ENCODE measurements around the gene CLCA4. TPM values are rescaled to one million over a fixed set of nuclear protein-coding genes. Genes with fewer than 3 reads are reported as not detected.

Gene CLCA4
- total RNA-seq (2021; ENCODE audit: unreplicated experiment) (0.08 TPM), Bru-seq, nascent RNA (not detected), BruChase-seq, experiment 1, labeled RNA remaining after a 2-hour chase (not detected), BruChase-seq, experiment 2, labeled RNA remaining after a 6-hour chase (not detected)
- not detected for polyA plus RNA-seq (2012; ENCODE audit: insufficient read length)
- long read RNA-seq, result 0 reads

GRCh38 chr1:86546787-86547221 lies at the start of gene CLCA4:
TSS of gene CLCA4 (plus strand) at chr1:86547078. CDS start at chr1:86547120, 42 bp downstream.
- ChIA-PET POLR2A (no interaction called here), CTCF (no interaction called here)
- Histone ChIP-seq H3K27me3 (ENCODE audit: control insufficient read depth, insufficient read depth, low read length) (no peaks in the 10 kb centered on the region), H3K4me1 (ENCODE audit: control insufficient read depth, insufficient read depth, low read length) (no peaks in the 10 kb centered on the region), H3K36me3 (ENCODE audit: control insufficient read depth, insufficient read depth, low read length) (no peaks in the 10 kb centered on the region), H3K9me3 (ENCODE audit: control insufficient read depth, insufficient read depth, low read depth, low read length) (no peaks in the 10 kb centered on the region), H3K27ac (ENCODE audit: low read length) (no peak within 1 kb of the TSS), H3K4me3 (ENCODE audit: low read depth in 2 of 2, low read length in 2 of 2) (no peak within 1 kb of the TSS)
- ATAC-seq, result no peak
- intact Hi-C loops (cut with micrococcal nuclease; ENCODE audit: unreplicated experiment) (no loop called here), in situ Hi-C loops (cut with HindIII; ENCODE audit: low pct_unique_long_range_greater_than_20kb, low sequenced_read_pairs) (no loop called here)
- no peak for TF ChIP-seq POLR2AphosphoS5 (IDR thresholded peaks at IDR 0.05; ENCODE audit: low read depth, low read length)
- TF ChIP-seq CTCF (IDR thresholded peaks at IDR 0.05), result no peak
- TF ChIP-seq SIN3A (IDR thresholded peaks at IDR 0.05; ENCODE audit: borderline replicate concordance, insufficient read depth, low read depth, low read length), result no peak
- no peak for TF ChIP-seq TCF7L2 (IDR thresholded peaks at IDR 0.05; ENCODE audit: low read depth, low read length)
- no peak for TF ChIP-seq REST (IDR thresholded peaks at IDR 0.05; ENCODE audit: insufficient read depth in 1 of 2, low read depth in 2 of 2, low read length in 1 of 2)
- DNase-seq (ENCODE audit: low read depth, low spot score), result no peak
- BruUV-seq (replicated peaks), result no TSS peak

GRCh38 chr1:86498281-86498680 lies 48.6 kb upstream of the CLCA4 start:
- H3K27me3 ChIP-seq (ENCODE audit: control insufficient read depth, insufficient read depth, low read length), result peaks cover 9% of the 10 kb centered on the region
- no peak overlapping the region for H3K27ac ChIP-seq (ENCODE audit: low read length)
- DNase-seq (ENCODE audit: low read depth, low spot score), result no peak
- TF ChIP-seq REST (IDR thresholded peaks at IDR 0.05; ENCODE audit: insufficient read depth in 1 of 2, low read depth in 2 of 2, low read length in 1 of 2), result no peak
- no peak for TF ChIP-seq POLR2AphosphoS5 (IDR thresholded peaks at IDR 0.05; ENCODE audit: low read depth, low read length)
- TF ChIP-seq SIN3A (IDR thresholded peaks at IDR 0.05; ENCODE audit: borderline replicate concordance, insufficient read depth, low read depth, low read length), result no peak
- TF ChIP-seq TCF7L2 (IDR thresholded peaks at IDR 0.05; ENCODE audit: low read depth, low read length), result no peak
- no peak for TF ChIP-seq CTCF (IDR thresholded peaks at IDR 0.05)
- no peak for ATAC-seq
- intact Hi-C loops (cut with micrococcal nuclease; ENCODE audit: unreplicated experiment), result no loop called here
- in situ Hi-C loops (cut with HindIII; ENCODE audit: low pct_unique_long_range_greater_than_20kb, low sequenced_read_pairs), result no loop called here
- POLR2A ChIA-PET, result no interaction called here
- BruUV-seq (replicated peaks), result no TSS peak
- no peak overlapping the region for H3K4me3 ChIP-seq (ENCODE audit: low read depth in 2 of 2, low read length in 2 of 2)
- H3K9me3 ChIP-seq (ENCODE audit: control insufficient read depth, insufficient read depth, low read depth, low read length), result no peaks in the 10 kb centered on the region
- no peaks in the 10 kb centered on the region for H3K36me3 ChIP-seq (ENCODE audit: control insufficient read depth, insufficient read depth, low read length)
- H3K4me1 ChIP-seq (ENCODE audit: control insufficient read depth, insufficient read depth, low read length), result peaks cover 4% of the 10 kb centered on the region; the same call in 1 of the 2 replicates
- CTCF ChIA-PET, result no interaction called here
